A673 (cell line): ENCODE results near the gene CTSO. TPM values are rescaled to one million over a fixed set of nuclear protein-coding genes. Genes with fewer than 3 reads are reported as not detected.
A peak's percentile ranks its signal among the peaks of the same experiment; 100 is the strongest.

Experiments used
- BruUV-seq: library from RNA; stranded (reverse); fragments of 400-500 nt; replicated peaks from 2 replicates; lab custom pipeline; 2021; lab: Mats Ljungman, UMichigan
- CTCF ChIA-PET: fragments of 300-600 bp; sonication (Branson Sonifier 250); formaldehyde crosslinking; loops from one replicate; lab custom pipeline; 2022; ENCODE audit warnings: antibody characterized with exemption; lab: Charles Lee
- POLR2A ChIA-PET: fragments of 300-600 bp; sonication (Branson Sonifier 250); formaldehyde crosslinking; loops from one replicate; lab custom pipeline; 2022; ENCODE audit warnings: antibody characterized with exemption; ENCODE audit not compliant: low non-redundant PET; lab: Charles Lee
- DNase-seq: peaks from one replicate; pipeline ENCODE4 v3.0.0-alpha.2; 2015; ENCODE audit warnings: low spot score
- H3K27ac ChIP-seq: fragments of 200-600 bp; sonication (generic); 2 replicates; pipeline ENCODE4 v1.5.1; 2016; ENCODE audit warnings: mixed run types, low read depth, mild to moderate bottlenecking, mixed read lengths, antibody characterized with exemption, low read length; ENCODE audit not compliant: poor library complexity, severe bottlenecking
- H3K27me3 ChIP-seq: fragments of 200-600 bp; sonication (generic); replicated peaks from 2 replicates; pipeline ENCODE4 v1.6.1; 2017; ENCODE audit warnings: mixed run types, low read depth, mild to moderate bottlenecking, mixed read lengths, antibody characterized with exemption, low read length; ENCODE audit not compliant: insufficient read depth, poor library complexity
- H3K36me3 ChIP-seq: fragments of 200-600 bp; sonication (generic); 2 replicates; pipeline ENCODE4 v1.6.1; 2016; ENCODE audit warnings: mixed run types, mild to moderate bottlenecking, mixed read lengths, antibody characterized with exemption, low read length; ENCODE audit not compliant: insufficient read depth, poor library complexity, severe bottlenecking
- H3K4me1 ChIP-seq: fragments of 200-600 bp; sonication (generic); 2 replicates; pipeline ENCODE4 v1.6.1; 2017; ENCODE audit warnings: mixed run types, mild to moderate bottlenecking, mixed read lengths, antibody characterized with exemption, low read length; ENCODE audit not compliant: insufficient read depth, poor library complexity, severe bottlenecking
- H3K4me3 ChIP-seq: fragments of 200-600 bp; sonication (generic); 2 replicates; pipeline ENCODE4 v1.5.1; 2016; ENCODE audit warnings: low read depth, mixed run types, mild to moderate bottlenecking, mixed read lengths, low read length; ENCODE audit not compliant: poor library complexity, severe bottlenecking
- H3K9me3 ChIP-seq: fragments of 200-600 bp; sonication (generic); 2 replicates; pipeline ENCODE4 v1.6.1; 2016; ENCODE audit warnings: mixed run types, low read depth, mild to moderate bottlenecking, mixed read lengths, antibody characterized with exemption, low read length; ENCODE audit not compliant: poor library complexity, severe bottlenecking
- EZH2 ChIP-seq: fragments of 200-600 bp; sonication (generic); IDR thresholded peaks from 2 replicates; pipeline ENCODE4 v1.6.1; 2017; ENCODE audit warnings: borderline replicate concordance, low read depth, mild to moderate bottlenecking, mixed read lengths, antibody characterized with exemption, low read length; ENCODE audit not compliant: poor library complexity, severe bottlenecking
- intact Hi-C: fragments of 100-400 bp; cut with micrococcal nuclease; formaldehyde crosslinking; loops from one replicate; pipeline ENCODE4 v1.10.0; 2022; ENCODE audit not compliant: unreplicated experiment
- total RNA-seq: library from RNA; stranded (reverse); gene quantifications from 2 replicates; pipeline ENCODE4 v1.2.3, GENCODE V29; 2021
- TF ChIP-seq, protein P1 (sequence below): fragments of 300-800, 200-600 bp; sonication (generic); conservative IDR thresholded peaks from 2 replicates; pipeline ENCODE4 v1.5.1; 2017; ENCODE audit warnings: low read depth, mild to moderate bottlenecking, antibody characterized with exemption, low read length, moderate library complexity, mixed read lengths

Gene CTSO
- total RNA-seq, 1 experiment from 2014 or later, result 1.4 TPM

DNA sequence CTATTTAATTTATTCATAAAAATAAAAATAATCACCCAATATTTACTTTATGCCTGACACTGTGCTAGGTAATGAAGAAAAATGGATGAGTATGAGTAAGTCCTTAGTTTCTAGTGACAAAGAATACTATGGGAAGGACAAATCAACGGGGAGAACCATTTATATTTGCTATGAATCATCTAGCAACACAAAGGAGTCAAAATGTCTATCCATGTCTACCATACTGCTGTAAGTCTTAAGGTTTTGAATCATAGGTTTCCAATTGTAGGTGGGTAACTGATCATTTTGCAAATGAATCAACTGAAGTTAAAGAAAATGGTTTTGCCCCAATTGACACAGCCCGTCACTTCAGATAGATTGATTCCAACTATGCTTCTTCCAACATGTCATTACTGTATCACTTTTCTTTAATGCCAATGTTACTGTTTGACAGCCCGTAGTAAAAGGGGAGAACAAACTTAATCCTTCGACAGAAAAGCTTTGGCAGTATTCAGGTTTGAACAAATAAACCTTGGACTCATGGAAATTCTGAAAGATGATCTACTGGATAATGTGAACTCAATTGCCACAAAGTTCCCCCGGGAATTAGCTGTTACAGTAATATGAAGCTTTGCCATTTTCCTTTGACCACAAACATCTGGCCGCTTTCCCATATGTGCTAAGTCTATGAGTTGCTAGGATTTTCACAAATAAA lies 47.0 kb downstream of the CTSO start:
- intact Hi-C loops, result no loop called here
- TF ChIP-seq, protein P1, sequence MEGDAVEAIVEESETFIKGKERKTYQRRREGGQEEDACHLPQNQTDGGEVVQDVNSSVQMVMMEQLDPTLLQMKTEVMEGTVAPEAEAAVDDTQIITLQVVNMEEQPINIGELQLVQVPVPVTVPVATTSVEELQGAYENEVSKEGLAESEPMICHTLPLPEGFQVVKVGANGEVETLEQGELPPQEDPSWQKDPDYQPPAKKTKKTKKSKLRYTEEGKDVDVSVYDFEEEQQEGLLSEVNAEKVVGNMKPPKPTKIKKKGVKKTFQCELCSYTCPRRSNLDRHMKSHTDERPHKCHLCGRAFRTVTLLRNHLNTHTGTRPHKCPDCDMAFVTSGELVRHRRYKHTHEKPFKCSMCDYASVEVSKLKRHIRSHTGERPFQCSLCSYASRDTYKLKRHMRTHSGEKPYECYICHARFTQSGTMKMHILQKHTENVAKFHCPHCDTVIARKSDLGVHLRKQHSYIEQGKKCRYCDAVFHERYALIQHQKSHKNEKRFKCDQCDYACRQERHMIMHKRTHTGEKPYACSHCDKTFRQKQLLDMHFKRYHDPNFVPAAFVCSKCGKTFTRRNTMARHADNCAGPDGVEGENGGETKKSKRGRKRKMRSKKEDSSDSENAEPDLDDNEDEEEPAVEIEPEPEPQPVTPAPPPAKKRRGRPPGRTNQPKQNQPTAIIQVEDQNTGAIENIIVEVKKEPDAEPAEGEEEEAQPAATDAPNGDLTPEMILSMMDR, result no peak
- no peak for TF ChIP-seq EZH2
- DNase-seq, result peak; percentile 77
- no peak overlapping the region for H3K27ac ChIP-seq
- no TSS peak for BruUV-seq
- no peak overlapping the region for H3K4me3 ChIP-seq
- ChIA-PET CTCF (no interaction called here), POLR2A (no interaction called here)
- no peaks in the 10 kb centered on the region for H3K36me3 ChIP-seq
- H3K9me3 ChIP-seq, result no peaks in the 10 kb centered on the region
- no peaks in the 10 kb centered on the region for H3K27me3 ChIP-seq
- peaks cover 10% of the 10 kb centered on the region for H3K4me1 ChIP-seq

DNA sequence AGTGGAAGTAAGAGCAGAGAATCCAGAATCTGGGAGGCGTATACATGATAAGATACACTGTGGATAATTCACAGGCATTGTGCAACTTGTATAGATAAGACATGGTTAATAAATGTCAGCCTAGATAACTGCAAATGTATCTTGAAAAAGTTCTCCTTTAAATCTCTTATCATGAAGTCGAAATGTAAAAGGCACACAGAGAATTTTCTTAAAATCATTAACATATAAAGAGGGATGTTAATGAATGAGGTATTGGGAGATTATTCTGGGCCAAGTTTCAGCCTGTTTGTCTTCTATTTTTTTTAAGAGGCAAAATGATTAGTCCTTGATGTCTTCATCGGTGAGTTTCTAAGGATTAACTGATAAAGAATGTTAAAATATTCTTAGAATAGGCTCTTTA lies 49.3 kb downstream of the CTSO start:
- no peak for TF ChIP-seq EZH2
- TF ChIP-seq, protein P1, result no peak
- Histone ChIP-seq H3K27me3 (no peaks in the 10 kb centered on the region), H3K9me3 (no peaks in the 10 kb centered on the region), H3K4me1 (peaks cover 10% of the 10 kb centered on the region), H3K27ac (no peak overlapping the region), H3K36me3 (no peaks in the 10 kb centered on the region), H3K4me3 (no peak overlapping the region)
- BruUV-seq, result no TSS peak
- DNase-seq, result no peak
- ChIA-PET POLR2A (no interaction called here), CTCF (no interaction called here)
- intact Hi-C loops, result no loop called here

DNA sequence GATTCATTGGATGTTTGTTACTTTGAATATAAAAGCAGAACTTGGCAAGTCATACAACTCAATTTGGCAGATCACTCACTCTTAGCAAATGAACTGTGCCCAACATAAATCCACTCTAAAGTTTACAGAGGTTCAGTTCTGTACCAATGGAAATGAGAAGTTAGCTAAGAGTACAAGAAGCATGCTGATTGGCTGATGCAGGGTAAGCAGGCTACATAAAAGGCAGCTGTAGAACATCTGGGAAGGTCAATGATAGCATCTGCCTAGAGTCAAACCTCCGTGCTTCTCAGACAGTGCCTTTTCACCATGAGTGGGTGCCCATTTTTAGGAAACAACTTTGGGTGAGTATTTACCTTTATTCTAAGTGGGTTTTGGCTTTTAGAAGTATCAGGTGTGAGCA lies 50.2 kb downstream of the CTSO start, which contains the start of gene TDO2:
TSS of gene TDO2 (plus strand) at position 244 of the 400 bp plus-strand sequence. CDS start at position 307, 63 bp downstream.
- no peaks in the 10 kb centered on the region for H3K36me3 ChIP-seq
- no peak for TF ChIP-seq EZH2
- TF ChIP-seq, protein P1, result no peak
- H3K27me3 ChIP-seq, result no peaks in the 10 kb centered on the region
- POLR2A ChIA-PET, result no interaction called here
- no peak within 1 kb of the TSS for H3K27ac ChIP-seq
- intact Hi-C loops, result no loop called here
- CTCF ChIA-PET, result no interaction called here
- no peak within 1 kb of the TSS for H3K4me3 ChIP-seq
- no TSS peak for BruUV-seq
- no peak for DNase-seq
- peaks cover 10% of the 10 kb centered on the region for H3K4me1 ChIP-seq
- no peaks in the 10 kb centered on the region for H3K9me3 ChIP-seq
